LoVo (cell line): ENCODE results near the gene CHST15.
"Not testable (repeated sequence)": the region's sequence is repeated elsewhere in the genome, so short reads cannot be mapped to it uniquely, and the experiment has no call there.

Source experiments
- DNase-seq: peaks from one replicate; pipeline ENCODE4 v3.0.0-alpha.2; 2016; ENCODE audit warnings: low spot score

CHST15 gene

GRCh38 chr10:124098575-124098974 lies 5.2 kb upstream of the CHST15 start:
- DNase-seq: no peak

- DNase-seq: no peak
These were observed 4.5 kb upstream of the CHST15 start for GRCh38 chr10:124097883-124098282.

GRCh38 chr10:124096494-124096893 lies 3.1 kb upstream of the CHST15 start:
- DNase-seq: no peak

GRCh38 chr10:124095801-124096200 lies 2.4 kb upstream of the CHST15 start:
- DNase-seq: not testable (repeated sequence)

GRCh38 chr10:124095096-124095495 lies 1.7 kb upstream of the CHST15 start:
- no peak for DNase-seq

- DNase-seq: no peak
These were observed 1.0 kb upstream of the CHST15 start for GRCh38 chr10:124094419-124094785.

GRCh38 chr10:124093774-124094418 lies 498 bp upstream of the CHST15 start:
- DNase-seq: not testable (repeated sequence)

- no peak for DNase-seq
These were observed 1.0 kb downstream of the CHST15 start for GRCh38 chr10:124092250-124092859.

- DNase-seq: no peak
These were observed 1.6 kb downstream of the CHST15 start for GRCh38 chr10:124091646-124092249.

- DNase-seq: no peak
These were observed 2.7 kb downstream of the CHST15 start for GRCh38 chr10:124090601-124091209.

GRCh38 chr10:124089859-124090258 lies 3.5 kb downstream of the CHST15 start:
- DNase-seq: no peak

- DNase-seq: no peak
These were observed 4.5 kb downstream of the CHST15 start for GRCh38 chr10:124088915-124089314.

GRCh38 chr10:124087672-124088634 lies 5.4 kb downstream of the CHST15 start:
- peak; percentile 25 for DNase-seq

- DNase-seq: no peak
These were observed 6.4 kb downstream of the CHST15 start for GRCh38 chr10:124086787-124087671.

GRCh38 chr10:124086097-124086710 lies 7.2 kb downstream of the CHST15 start:
- DNase-seq: no peak

GRCh38 chr10:124085680-124086079 lies 7.7 kb downstream of the CHST15 start:
- no peak for DNase-seq

GRCh38 chr10:124084708-124085107 lies 8.7 kb downstream of the CHST15 start:
- DNase-seq: no peak

- DNase-seq: no peak
These were observed 9.5 kb downstream of the CHST15 start for GRCh38 chr10:124083740-124084397.

- DNase-seq: no peak
These were observed 10.2 kb downstream of the CHST15 start for GRCh38 chr10:124083047-124083739.
